SK-N-MC (cell line): Measurements from ENCODE around the gene CD200R1.

Source experiments
- EZH2 ChIP-seq: fragments of 200-600 bp; sonication (generic); IDR thresholded peaks from one replicate; pipeline ENCODE4 v1.6.1; 2017; ENCODE audit warnings: antibody characterized with exemption
- FOXP2 ChIP-seq: optimal IDR thresholded peaks from 2 replicates; pipeline ENCODE3; 2011; ENCODE audit warnings: mild to moderate bottlenecking, moderate library complexity; ENCODE audit not compliant: insufficient read depth; ENCODE audit errors: extremely low read length, control extremely low read depth
- POLR2AphosphoS5 ChIP-seq: IDR thresholded peaks from 2 replicates; pipeline ENCODE4 v1.6.1; 2012; ENCODE audit warnings: mild to moderate bottlenecking, low read depth, low read length, borderline replicate concordance

- TF ChIP-seq FOXP2 (no peak), EZH2 (no peak), POLR2AphosphoS5 (no peak)
Measured at GRCh38 chr3:113018536-113019181, 43.8 kb upstream of the CD200R1 start.
